GM12878 (cell line): ENCODE data around the gene RSBN1L. TPM values are rescaled to one million over a fixed set of nuclear protein-coding genes. Genes with fewer than 3 reads are reported as not detected.
"Not testable (repeated sequence)": the region's sequence is repeated elsewhere in the genome, so short reads cannot be mapped to it uniquely, and the experiment has no call there.

Source experiments
- ATAC-seq: fragments of 200-7000 bp; cut with Tn5 transposase; 3 replicates; pipeline ENCODE4 v1.9.1; 2020; ENCODE audit warnings: mild to moderate bottlenecking, moderate library complexity
- BruUV-seq: library from RNA; stranded (reverse); fragments of 400-500 nt; replicated peaks from 2 replicates; lab custom pipeline; 2021; lab: Mats Ljungman, UMichigan
- CTCF ChIA-PET: fragments of 300-600 bp; sonication (Branson Sonifier 250); formaldehyde crosslinking; extraction: SDS; loops from one replicate; lab custom pipeline; 2021; ENCODE audit warnings: inconsistent platforms; lab: Yijun Ruan, JAX
- POLR2A ChIA-PET: fragments of 350-600 bp; formaldehyde crosslinking; extraction: SDS; loops from one replicate; lab custom pipeline; 2021; ENCODE audit warnings: inconsistent platforms; lab: Charles Lee
- RAD21 ChIA-PET: fragments of 300-600 bp; sonication (Branson Sonifier 250); formaldehyde crosslinking; loops from one replicate; lab custom pipeline; 2023; ENCODE audit warnings: antibody characterized with exemption; ENCODE audit not compliant: unreplicated experiment; lab: Charles Lee
- SMC1A ChIA-PET: fragments of 300-600 bp; sonication (Branson Sonifier 250); formaldehyde crosslinking; loops from one replicate; lab custom pipeline; 2023; ENCODE audit not compliant: unreplicated experiment, uncharacterized antibody; lab: Charles Lee
- DNase-seq: peaks from one replicate; pipeline ENCODE4 v3.0.0-alpha.2; 2011; ENCODE audit warnings: low read depth, low spot score
- FAIRE-seq: peaks from 3 replicates; lab custom pipeline; 2011; peaks lifted over from hg19 to GRCh38; lab: Jason Lieb, UNC
- H2AFZ ChIP-seq: 2 replicates; pipeline ENCODE4 v1.6.0; 2011; ENCODE audit warnings: low read depth, low read length, control low read depth; ENCODE audit not compliant: control insufficient read depth
- H3K27ac ChIP-seq: 2 replicates; pipeline ENCODE4 v1.5.1; 2011; ENCODE audit warnings: control low read depth; ENCODE audit not compliant: control insufficient read depth, insufficient read depth
- H3K27me3 ChIP-seq, 2 experiments: replicated peaks in 1 of 2; 2 replicates each; pipeline versions ENCODE4 v1.6.0 to v1.6.1; 2011; ENCODE audit warnings: low read length in 1 of 2; ENCODE audit not compliant: control insufficient read depth in 2 of 2, insufficient read depth in 2 of 2
- H3K36me3 ChIP-seq, 2 experiments: 2 replicates each; pipeline ENCODE4 v1.5.1; 2011; ENCODE audit warnings: low read length in 1 of 2; ENCODE audit not compliant: control insufficient read depth in 2 of 2, insufficient read depth in 2 of 2
- H3K4me1 ChIP-seq: 2 replicates; pipeline ENCODE4 v1.6.1; 2011; ENCODE audit warnings: mild to moderate bottlenecking, low read length, moderate library complexity, mixed read lengths; ENCODE audit not compliant: control insufficient read depth, insufficient read depth
- H3K4me2 ChIP-seq: 2 replicates; pipeline ENCODE4 v1.6.0; 2011; ENCODE audit warnings: control low read depth; ENCODE audit not compliant: control insufficient read depth, insufficient read depth
- H3K4me3 ChIP-seq: fragments of 200-600 bp; sonication (generic); 2 replicates; pipeline ENCODE4 v1.5.1; 2016
- H3K79me2 ChIP-seq: 2 replicates; pipeline ENCODE4 v1.6.0; 2011; ENCODE audit warnings: low read length; ENCODE audit not compliant: control insufficient read depth, insufficient read depth
- H3K9ac ChIP-seq: 2 replicates; pipeline ENCODE4 v1.8.0; 2011; ENCODE audit warnings: low read length, control low read depth, mixed read lengths; ENCODE audit not compliant: control insufficient read depth, insufficient read depth
- H3K9me3 ChIP-seq: replicated peaks from 3 replicates; pipeline ENCODE4 v1.5.1; 2011; ENCODE audit warnings: mild to moderate bottlenecking, low read length; ENCODE audit not compliant: control insufficient read depth, insufficient read depth
- H4K20me1 ChIP-seq: 2 replicates; pipeline ENCODE4 v1.6.0; 2011; ENCODE audit not compliant: control insufficient read depth, insufficient read depth
- HCFC1 ChIP-seq: fragments of 150-350 bp; IDR thresholded peaks from 2 replicates; pipeline ENCODE4 v1.6.1; 2014; ENCODE audit warnings: low read length
- RAD21 ChIP-seq: IDR thresholded peaks from 2 replicates; pipeline ENCODE4 v1.6.1; 2011; ENCODE audit warnings: mild to moderate bottlenecking, low read depth, low read length, moderate library complexity; ENCODE audit not compliant: insufficient read depth
- SIN3A ChIP-seq: IDR thresholded peaks from 2 replicates; pipeline ENCODE4 v1.6.1; 2012; ENCODE audit warnings: low read depth, low read length, improper control_type of control experiment
- SMC3 ChIP-seq: IDR thresholded peaks from 2 replicates; pipeline ENCODE4 v1.6.1; 2011; ENCODE audit warnings: low read length, improper control_type of control experiment, borderline replicate concordance
- ZZZ3 ChIP-seq: IDR thresholded peaks from 2 replicates; pipeline ENCODE4 v1.6.1; 2011; ENCODE audit warnings: low read depth; ENCODE audit not compliant: control insufficient read depth, insufficient read length
- WGBS: methylation state at CpG from one replicate; pipeline ENCODE4 v1.1.6; 2016; ENCODE audit warnings: low lambda C conversion rate; ENCODE audit not compliant: insufficient replicate concordance, insufficient coverage; ENCODE audit errors: missing lambda C conversion rate; 5-methylcytosine and 5-hydroxymethylcytosine counted together
- in situ Hi-C: fragments of 300-500 bp; cut with MboI; formaldehyde crosslinking; loops from 9 replicates; pipeline ENCODE4 v1.14.3; 2018; ENCODE audit warnings: mixed read lengths
- intact Hi-C: fragments of 100-400 bp; cut with micrococcal nuclease; formaldehyde crosslinking; loops from one replicate; pipeline ENCODE4 v1.14.2; 2022; ENCODE audit not compliant: unreplicated experiment
- polyA plus RNA-seq, 11 experiments: library from polyadenylated mRNA; depleted of rRNA in 4 of 11; unstranded in 6 of 11; stranded (reverse) in 5 of 11; fragments of >200 nt; fragmentation: Nextera tagmentation in 4 of 11; fragmentation: Illumina TruSeq in 1 of 11; extraction: Ambion mirVana in 4 of 11; extraction: Trizol in 1 of 11; gene quantifications; 1 replicate in 1 of 11; 2 replicates in 10 of 11; pipeline versions ENCODE4 v1.2.1 to v1.2.3, GENCODE V29; 2011 to 2016; ENCODE audit warnings: inconsistent platforms in 2 of 11, missing spikeins in 2 of 11, low read depth in 1 of 11
- total RNA-seq, 4 experiments: library from RNA; depleted of rRNA in 3 of 4; stranded (reverse); fragments of >200 nt in 3 of 4; fragmentation: Illumina TruSeq in 1 of 4; extraction: Trizol in 1 of 4; gene quantifications; 2 replicates each; pipeline versions ENCODE4 v1.2.1 to v1.2.3, GENCODE V29; 2013 to 2021
- TF ChIP-seq, protein P1 (sequence below): IDR thresholded peaks from 2 replicates; pipeline ENCODE4 v1.6.1; 2011; ENCODE audit warnings: mild to moderate bottlenecking, low read depth, low read length, moderate library complexity; ENCODE audit not compliant: insufficient replicate concordance
- TF ChIP-seq, protein P2 (sequence below), 3 experiments: IDR thresholded peaks in 2 of 3; conservative IDR thresholded peaks in 1 of 3; 2 replicates each; pipeline ENCODE4 v1.5.1; 2011; ENCODE audit warnings: low read depth in 3 of 3, low read length in 3 of 3, mild to moderate bottlenecking in 3 of 3, control low read depth in 2 of 3, moderate library complexity in 2 of 3, inconsistent platforms in 1 of 3, mixed read lengths in 1 of 3; ENCODE audit not compliant: control insufficient read depth in 2 of 3, insufficient read depth in 1 of 3; ENCODE audit errors: extremely low read depth in 1 of 3
- TF ChIP-seq, protein P3 (sequence below): fragments of 450-650 bp; IDR thresholded peaks from 2 replicates; pipeline ENCODE4 v1.6.1; 2016; ENCODE audit warnings: mild to moderate bottlenecking

The RSBN1L gene
- total and polyA plus RNA-seq, 10 of the 15 experiments (the other 5 are each of a cell fraction or from before 2014, with no cell fraction given) = 4.5 to 23.7 (median 10.3) TPM

DNA sequence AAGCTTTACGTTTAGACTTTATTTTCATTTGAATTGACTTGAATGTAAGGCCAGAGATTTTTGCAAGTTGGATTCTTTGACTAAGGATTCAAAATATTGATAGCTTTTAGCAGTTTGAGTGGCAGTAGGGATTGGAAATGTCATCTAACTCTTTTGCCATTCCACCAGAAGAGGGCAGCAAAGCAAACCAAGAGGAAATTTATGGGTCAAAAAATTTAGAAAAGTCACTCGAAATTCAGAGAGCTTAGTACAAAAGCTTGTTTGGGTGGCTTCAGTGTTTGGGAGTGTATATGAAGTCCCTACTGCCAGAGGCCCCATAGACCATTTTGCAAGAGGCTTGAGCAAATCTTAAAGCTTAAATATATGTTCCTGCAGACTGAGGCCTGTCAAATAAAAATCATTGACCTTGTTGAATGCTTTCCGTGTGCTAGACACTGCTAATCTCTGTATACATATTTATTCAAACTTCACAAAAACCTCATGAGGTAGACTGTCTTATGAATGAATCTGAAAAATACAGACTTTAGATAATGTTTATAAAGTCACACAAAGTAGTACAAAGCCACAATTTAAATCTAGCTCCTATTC, 44.6 kb upstream of the RSBN1L start:
- CTCF ChIA-PET = interaction anchor here (0.6 to 14.1 kb wide), 91 partner anchors 8 to 395 kb away, joined by 3 to 225 read pairs (median 4); partner anchors contain the start of genes PHTF2, RSBN1L and TMEM60
- Histone ChIP-seq H3K4me3 (no peak overlapping the region), H3K36me3 (no peaks in the 10 kb centered on the region), H2AFZ (no peak overlapping the region; the same call in 1 of the 2 replicates), H3K79me2 (no peaks in the 10 kb centered on the region), H3K4me1 (no peaks in the 10 kb centered on the region), H3K9ac (no peak overlapping the region)
- WGBS = 33% methylated on average over 3 of the region's 3 CpGs
- BruUV-seq = no TSS peak
- POLR2A ChIA-PET = interaction anchor here (0.6 to 0.7 kb wide), 2 partner anchors 40 to 111 kb away, joined by 3 to 5 read pairs; no protein-coding TSS in a partner anchor
- intact Hi-C loops = no loop called here
- RAD21 ChIA-PET = interaction anchor here (0.6 to 4.2 kb wide), 20 partner anchors 15 to 1306 kb away, joined by 3 to 58 read pairs (median 4); partner anchors contain the start of gene RSBN1L
- DNase-seq (no peak), FAIRE-seq (peak; percentile 76)
- in situ Hi-C loops = loop anchor here (10.0 kb wide), 1 partner anchor 283 kb away; no protein-coding TSS in a partner anchor
- TF ChIP-seq SMC3 = peak; percentile 54; the same call in 1 of the 2 replicates
- TF ChIP-seq, protein P1, sequence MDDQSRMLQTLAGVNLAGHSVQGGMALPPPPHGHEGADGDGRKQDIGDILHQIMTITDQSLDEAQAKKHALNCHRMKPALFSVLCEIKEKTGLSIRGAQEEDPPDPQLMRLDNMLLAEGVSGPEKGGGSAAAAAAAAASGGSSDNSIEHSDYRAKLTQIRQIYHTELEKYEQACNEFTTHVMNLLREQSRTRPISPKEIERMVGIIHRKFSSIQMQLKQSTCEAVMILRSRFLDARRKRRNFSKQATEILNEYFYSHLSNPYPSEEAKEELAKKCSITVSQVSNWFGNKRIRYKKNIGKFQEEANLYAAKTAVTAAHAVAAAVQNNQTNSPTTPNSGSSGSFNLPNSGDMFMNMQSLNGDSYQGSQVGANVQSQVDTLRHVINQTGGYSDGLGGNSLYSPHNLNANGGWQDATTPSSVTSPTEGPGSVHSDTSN = peak; percentile 49
- no peak for TF ChIP-seq SIN3A
- TF ChIP-seq, protein P2, sequence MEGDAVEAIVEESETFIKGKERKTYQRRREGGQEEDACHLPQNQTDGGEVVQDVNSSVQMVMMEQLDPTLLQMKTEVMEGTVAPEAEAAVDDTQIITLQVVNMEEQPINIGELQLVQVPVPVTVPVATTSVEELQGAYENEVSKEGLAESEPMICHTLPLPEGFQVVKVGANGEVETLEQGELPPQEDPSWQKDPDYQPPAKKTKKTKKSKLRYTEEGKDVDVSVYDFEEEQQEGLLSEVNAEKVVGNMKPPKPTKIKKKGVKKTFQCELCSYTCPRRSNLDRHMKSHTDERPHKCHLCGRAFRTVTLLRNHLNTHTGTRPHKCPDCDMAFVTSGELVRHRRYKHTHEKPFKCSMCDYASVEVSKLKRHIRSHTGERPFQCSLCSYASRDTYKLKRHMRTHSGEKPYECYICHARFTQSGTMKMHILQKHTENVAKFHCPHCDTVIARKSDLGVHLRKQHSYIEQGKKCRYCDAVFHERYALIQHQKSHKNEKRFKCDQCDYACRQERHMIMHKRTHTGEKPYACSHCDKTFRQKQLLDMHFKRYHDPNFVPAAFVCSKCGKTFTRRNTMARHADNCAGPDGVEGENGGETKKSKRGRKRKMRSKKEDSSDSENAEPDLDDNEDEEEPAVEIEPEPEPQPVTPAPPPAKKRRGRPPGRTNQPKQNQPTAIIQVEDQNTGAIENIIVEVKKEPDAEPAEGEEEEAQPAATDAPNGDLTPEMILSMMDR (IDR thresholded peaks at IDR 0.05 in 2 of 3, conservative IDR thresholded peaks at IDR 0.05 in 1 of 3; ENCODE audit: control insufficient read depth in 2 of 3, extremely low read depth in 1 of 3, insufficient read depth in 1 of 3, low read depth in 3 of 3, low read length in 3 of 3) = peak; percentile 59 to 61 (median 60)
- no peak for TF ChIP-seq ZZZ3
- TF ChIP-seq HCFC1 = no peak
- peak; percentile 76 for TF ChIP-seq RAD21
- TF ChIP-seq, protein P3, sequence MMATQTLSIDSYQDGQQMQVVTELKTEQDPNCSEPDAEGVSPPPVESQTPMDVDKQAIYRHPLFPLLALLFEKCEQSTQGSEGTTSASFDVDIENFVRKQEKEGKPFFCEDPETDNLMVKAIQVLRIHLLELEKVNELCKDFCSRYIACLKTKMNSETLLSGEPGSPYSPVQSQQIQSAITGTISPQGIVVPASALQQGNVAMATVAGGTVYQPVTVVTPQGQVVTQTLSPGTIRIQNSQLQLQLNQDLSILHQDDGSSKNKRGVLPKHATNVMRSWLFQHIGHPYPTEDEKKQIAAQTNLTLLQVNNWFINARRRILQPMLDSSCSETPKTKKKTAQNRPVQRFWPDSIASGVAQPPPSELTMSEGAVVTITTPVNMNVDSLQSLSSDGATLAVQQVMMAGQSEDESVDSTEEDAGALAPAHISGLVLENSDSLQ = peak; percentile 91
- TF ChIP-seq, all 136 proteins: peak for 5
- H4K20me1 ChIP-seq = no peaks in the 10 kb centered on the region
- no peak overlapping the region for H3K4me2 ChIP-seq
- no peaks in the 10 kb centered on the region for H3K27me3 ChIP-seq
- ATAC-seq = peak; percentile 70
- SMC1A ChIA-PET = interaction anchor here (0.5 to 4.7 kb wide), 53 partner anchors 8 to 570 kb away, joined by 3 to 53 read pairs (median 4); no protein-coding TSS in a partner anchor
- no peak overlapping the region for H3K27ac ChIP-seq
- H3K9me3 ChIP-seq = no peaks in the 10 kb centered on the region

DNA sequence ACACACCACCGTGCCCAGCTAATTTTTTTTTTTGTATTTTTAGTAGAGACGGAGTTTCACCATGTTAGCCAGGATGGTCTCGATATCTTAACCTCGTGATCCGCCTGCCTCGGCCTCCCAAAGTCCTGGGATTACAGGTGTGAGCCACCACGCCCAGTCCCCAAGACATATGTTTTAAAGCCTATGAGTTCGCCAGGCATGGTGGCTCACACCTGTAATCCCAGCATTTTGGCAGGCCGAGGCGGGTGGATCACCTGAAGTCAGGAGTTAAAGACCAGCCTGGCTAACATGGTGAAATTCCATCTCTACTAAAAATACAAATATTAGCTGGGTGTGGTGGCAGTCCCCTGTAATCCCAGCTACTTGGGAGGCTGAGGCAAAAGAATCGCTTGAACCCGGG, 43.4 kb upstream of the RSBN1L start:
- H3K27ac ChIP-seq, H3K4me2 ChIP-seq, FAIRE-seq, H3K36me3 ChIP-seq, H3K79me2 ChIP-seq, BruUV-seq, H3K4me1 ChIP-seq, ATAC-seq, H2AFZ ChIP-seq, H3K4me3 ChIP-seq, DNase-seq, H3K27me3 ChIP-seq, intact Hi-C loops, H3K9me3 ChIP-seq, H3K9ac ChIP-seq, H4K20me1 ChIP-seq: not testable (repeated sequence)
- ChIA-PET SMC1A (interaction anchor here (0.7 to 6.6 kb wide), 7 partner anchors 10 to 410 kb away, joined by 3 to 75 read pairs (median 5); no protein-coding TSS in a partner anchor), CTCF (interaction anchor here (0.7 to 14.1 kb wide), 17 partner anchors 11 to 390 kb away, joined by 3 to 225 read pairs (median 12); partner anchors contain the start of gene RSBN1L), RAD21 (interaction anchor here (1.1 to 4.2 kb wide), 5 partner anchors 43 to 114 kb away, joined by 3 to 58 read pairs (median 5); partner anchors contain the start of gene RSBN1L), POLR2A (interaction anchor here (0.7 kb wide), 1 partner anchor 50 kb away, joined by 3 read pairs; no protein-coding TSS in a partner anchor)
- 97% methylated on average over 12 of the region's 12 CpGs for WGBS
- in situ Hi-C loops = loop anchor here (10.0 kb wide), 1 partner anchor 282 kb away; no protein-coding TSS in a partner anchor
